Activated CD8-positive, alpha-beta memory T cell treated with anti-CD3 and anti-CD28 coated beads, Interleukin-2, amount 50 U/mL, for 48 hours (primary cell): ENCODE measurements around the gene TMEM151A.
A peak's percentile ranks its signal among the peaks of the same experiment; 100 is the strongest.

ENCODE experiments used
- DNase-seq: peaks from one replicate; pipeline ENCODE4 v3.0.0-alpha.2; 2020

The TMEM151A gene

DNA sequence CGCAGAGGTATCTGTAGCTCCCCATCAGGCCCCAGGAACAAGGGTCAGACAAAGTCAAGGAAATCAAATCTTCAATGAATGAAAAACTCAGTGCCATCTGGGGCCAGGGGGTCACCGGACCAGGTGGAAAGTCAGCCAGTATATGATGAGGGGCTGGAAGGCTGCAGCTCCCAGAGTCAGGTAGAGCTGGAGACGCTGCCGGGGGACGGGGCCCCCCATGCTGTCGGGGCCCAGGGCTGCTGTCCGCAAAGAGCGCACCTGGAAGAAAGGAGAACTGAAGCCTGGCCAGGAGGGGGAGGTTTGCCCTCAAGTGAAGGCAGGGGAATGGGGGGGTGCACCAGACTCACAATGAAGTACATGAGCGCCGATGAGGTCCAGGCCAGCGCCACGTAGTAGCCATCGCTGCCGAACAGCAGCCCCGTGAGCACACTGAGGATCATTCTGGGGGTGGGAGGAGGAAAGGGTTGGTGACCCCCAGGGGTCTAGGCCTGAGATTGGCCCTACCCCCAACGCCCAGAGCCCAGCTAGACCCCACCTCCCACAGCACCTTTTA is 7.1 kb upstream of the TMEM151A start:
- no peak for DNase-seq

DNA sequence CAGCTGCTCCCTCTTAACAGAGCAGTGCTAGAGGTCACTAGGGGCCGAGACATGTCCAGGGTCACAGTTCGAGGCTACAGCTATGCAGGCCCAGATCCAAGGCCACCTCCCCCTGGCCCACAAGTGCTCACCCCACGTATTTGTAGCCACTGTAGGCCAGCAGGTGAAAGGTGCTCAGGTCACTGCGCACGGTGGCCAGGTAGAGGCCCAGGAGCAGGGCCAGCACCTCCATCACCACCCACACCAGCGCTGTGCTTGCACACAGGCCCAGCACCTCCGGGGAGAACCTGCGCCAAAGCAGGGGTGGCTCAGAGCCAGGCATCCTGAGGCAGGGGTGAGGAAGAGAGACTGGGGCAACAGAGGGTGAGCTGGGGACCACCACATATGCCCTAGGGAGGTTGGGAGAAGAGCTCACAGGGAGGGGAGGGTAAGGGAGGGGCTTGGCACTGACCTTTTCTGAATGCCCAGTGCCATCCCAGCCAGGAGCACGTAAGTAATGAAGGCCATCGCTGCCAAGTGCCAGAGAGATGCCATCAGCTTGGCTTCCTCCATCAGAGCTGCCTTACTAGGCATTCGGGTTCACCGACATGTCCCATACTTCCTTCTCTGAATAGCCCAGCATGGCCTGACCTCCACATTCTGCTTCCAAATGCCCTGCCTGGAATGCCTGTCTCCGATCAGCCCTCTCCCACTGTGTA is 6.3 kb upstream of the TMEM151A start:
- no peak for DNase-seq

DNA sequence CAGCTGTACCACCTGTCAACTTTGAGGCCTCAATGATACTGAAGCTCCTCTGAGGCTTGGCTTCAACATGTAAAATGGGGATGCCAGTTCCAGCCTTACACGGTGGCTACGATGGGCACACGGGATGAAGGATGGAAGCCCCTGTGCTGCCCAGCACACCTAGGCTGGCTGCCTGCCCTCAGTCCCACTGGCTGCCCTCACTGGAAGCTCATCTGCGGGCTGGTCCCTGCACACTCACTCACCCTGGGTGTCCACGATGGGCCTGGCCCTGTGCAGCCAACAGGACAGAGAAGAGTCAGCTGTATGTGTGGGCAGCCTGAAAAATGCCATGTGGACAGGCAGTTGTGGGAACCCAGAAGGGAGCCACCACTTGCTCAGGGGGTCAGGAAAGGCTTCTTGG is 5.0 kb upstream of the TMEM151A start:
- DNase-seq = no peak

GRCh38 chr11:66287211-66287888 is 4.3 kb upstream of the TMEM151A start:
- DNase-seq = no peak

GRCh38 chr11:66287889-66288670 is 3.6 kb upstream of the TMEM151A start:
- no peak for DNase-seq

GRCh38 chr11:66288671-66289547 is 2.8 kb upstream of the TMEM151A start, which contains the start of gene YIF1A:
Gene YIF1A (minus strand): TSS chr11:66289143. CDS start chr11:66288985, 158 bp downstream.
- peak; percentile 97 for DNase-seq

DNA sequence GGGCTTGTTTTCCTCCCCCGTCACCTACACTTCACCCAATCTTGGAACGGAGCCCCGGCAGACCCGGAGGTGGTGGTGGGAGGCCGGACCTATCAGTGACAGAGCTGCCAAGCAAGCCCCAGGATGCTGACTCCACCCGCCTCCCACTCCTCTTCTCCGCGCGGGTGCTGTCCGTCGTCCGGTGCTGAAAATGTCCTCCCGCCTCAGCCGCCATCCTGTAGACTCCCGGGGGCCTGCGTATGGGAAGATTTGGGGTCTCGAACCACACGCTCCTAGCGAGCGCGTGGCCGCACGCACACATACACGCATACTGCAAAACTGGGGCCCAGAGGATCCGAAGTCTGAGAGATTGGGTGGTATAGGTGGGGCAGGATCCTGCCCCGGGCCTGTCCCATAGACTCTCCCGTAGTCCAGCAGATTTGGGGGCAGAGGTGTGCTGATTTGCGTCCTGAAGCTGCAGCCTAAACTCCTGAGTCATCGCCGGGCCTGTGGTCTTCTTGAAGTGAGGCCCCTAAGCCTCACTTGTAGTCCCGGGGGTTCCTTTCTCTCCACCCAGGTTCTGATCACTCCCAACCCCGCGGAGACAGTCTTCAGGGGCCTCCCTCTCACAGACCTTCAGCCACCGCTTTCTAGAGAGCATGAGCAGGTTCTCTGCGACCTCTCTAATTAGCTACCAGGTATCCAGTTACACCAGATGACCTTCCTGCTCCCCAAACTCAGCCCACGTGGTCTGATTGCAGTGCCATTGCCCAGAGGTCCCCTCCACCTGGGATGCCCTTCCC is 2.0 kb upstream of the TMEM151A start:
- peak; percentile 90 for DNase-seq

DNA sequence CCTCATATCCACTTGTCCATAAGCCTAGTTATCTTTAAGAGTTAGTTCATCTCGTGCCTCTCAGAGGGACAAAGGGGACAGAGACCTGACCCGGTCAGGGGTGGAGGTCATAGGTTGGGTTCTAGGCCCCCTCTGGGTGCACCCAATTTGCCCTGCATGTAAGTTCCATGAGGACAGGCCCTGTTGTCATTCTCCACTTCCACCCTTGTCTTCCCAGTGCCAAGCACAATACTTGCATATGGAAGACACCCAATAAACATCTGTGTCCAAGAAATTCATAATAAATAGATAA is 1.4 kb upstream of the TMEM151A start:
- DNase-seq = no peak

DNA sequence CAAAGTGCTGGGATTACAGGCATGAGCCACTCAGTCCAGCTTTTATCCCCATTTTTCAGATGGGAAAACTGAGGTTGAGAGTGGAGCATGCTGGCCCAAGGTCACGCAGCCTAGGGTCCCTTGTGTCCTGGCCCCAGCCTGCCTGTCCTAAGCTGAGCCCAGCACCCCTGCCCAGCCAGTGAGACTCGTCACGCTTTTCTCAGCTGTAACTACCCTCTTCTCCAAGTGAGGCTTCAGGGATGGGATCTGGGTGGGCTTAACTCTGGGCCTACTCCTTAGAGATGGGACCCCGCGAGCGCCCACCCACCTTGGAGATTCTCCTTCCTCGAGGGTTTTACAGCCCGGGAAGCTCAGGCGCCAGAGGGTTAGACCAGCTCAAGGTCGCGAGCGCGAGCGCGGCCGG is 390 bp upstream of the TMEM151A start:
- DNase-seq = no peak

DNA sequence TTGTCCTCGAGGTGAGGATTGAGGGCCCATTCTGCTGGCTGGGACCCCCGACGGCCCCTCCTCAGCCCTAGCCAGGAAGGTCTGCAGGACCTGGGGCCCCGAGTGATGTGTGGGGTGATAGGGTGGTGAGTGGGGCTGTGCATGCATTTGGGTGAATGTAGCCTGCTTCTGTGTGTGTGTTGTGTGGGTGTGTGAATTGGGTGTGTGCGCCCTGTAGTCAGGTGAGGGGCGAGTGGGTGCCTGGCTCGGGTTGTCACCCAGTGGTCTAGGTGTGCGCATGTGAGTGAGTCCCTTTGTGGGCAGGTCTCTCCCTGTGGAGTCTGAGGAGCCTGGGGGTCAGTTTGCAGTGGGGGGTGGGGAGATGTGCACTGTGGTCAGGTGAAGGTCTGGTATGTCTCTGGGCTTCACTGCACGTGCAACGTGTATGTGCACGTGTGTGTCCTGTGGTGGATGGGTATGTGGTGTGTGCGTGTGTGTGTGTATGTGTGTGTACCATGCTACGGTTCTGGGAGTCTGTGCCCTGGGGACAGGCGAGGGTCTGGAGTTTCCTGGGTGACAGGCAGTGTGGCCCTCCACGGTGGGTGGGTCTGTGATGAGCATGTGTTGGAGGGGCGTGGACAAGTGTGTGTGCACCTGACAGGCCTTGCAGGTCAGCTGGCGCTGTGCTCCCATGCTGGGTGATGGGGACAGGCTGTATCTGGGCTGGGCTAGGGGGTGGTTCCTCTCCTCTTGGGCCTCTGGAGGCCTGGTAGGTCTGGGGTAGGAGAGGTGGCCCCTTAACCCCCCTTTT is 1.0 kb downstream of the TMEM151A start:
- no peak for DNase-seq

- DNase-seq = no peak
Observed at GRCh38 chr11:66293352-66293751, 1.7 kb downstream of the TMEM151A start.

- no peak for DNase-seq
Observed at GRCh38 chr11:66293777-66294625, 2.3 kb downstream of the TMEM151A start.

- no peak for DNase-seq
Observed at GRCh38 chr11:66294626-66295620, 3.2 kb downstream of the TMEM151A start.

DNA sequence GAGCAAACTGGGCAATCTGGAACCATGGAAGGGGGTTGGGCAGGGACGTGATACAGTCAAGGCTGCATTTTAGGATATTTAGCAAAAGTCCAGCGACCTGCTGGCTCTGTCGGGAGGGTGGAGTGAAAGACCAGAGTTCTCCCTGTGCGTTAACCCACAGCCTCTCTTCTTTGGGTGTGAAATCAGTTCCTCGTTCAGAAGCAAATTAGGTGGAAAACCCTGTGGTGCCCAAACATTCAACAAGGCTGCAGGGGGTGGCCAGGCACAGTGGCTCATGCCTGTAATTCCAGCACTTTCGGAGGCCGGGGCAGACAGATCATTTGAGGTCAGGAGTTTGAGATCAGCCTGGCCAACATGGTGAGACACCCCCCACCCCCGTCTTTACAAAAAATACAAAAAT is 5.9 kb downstream of the TMEM151A start:
- DNase-seq = no peak

- DNase-seq = no peak
Observed at GRCh38 chr11:66299186-66299585, 7.5 kb downstream of the TMEM151A start.

- no peak for DNase-seq
Observed at GRCh38 chr11:66302656-66303055, 11.0 kb downstream of the TMEM151A start.

GRCh38 chr11:66309475-66309874 is 17.8 kb downstream of the TMEM151A start:
- DNase-seq = no peak

GRCh38 chr11:66310324-66310723 is 18.6 kb downstream of the TMEM151A start:
- no peak for DNase-seq
